Melanocyte of skin (primary cell): Measurements from ENCODE around the gene OR1J2. TPM values are rescaled to one million over a fixed set of nuclear protein-coding genes. Genes with fewer than 3 reads are reported as not detected.

Source experiments
- total RNA-seq, 2 donors: library from RNA; depleted of rRNA; stranded (reverse); fragments of >200 nt; gene quantifications; 2 replicates each; pipeline ENCODE4 v1.2.3, GENCODE V29; 2012

Gene OR1J2, protein sequence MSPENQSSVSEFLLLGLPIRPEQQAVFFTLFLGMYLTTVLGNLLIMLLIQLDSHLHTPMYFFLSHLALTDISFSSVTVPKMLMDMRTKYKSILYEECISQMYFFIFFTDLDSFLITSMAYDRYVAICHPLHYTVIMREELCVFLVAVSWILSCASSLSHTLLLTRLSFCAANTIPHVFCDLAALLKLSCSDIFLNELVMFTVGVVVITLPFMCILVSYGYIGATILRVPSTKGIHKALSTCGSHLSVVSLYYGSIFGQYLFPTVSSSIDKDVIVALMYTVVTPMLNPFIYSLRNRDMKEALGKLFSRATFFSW
- total RNA-seq: not detected

GRCh38 chr9:122510502-122510901 is at the start of gene OR1J2:
OR1J2 (plus strand) TSS chr9:122510802; CDS start chr9:122510802, 0 bp downstream.

DNA sequence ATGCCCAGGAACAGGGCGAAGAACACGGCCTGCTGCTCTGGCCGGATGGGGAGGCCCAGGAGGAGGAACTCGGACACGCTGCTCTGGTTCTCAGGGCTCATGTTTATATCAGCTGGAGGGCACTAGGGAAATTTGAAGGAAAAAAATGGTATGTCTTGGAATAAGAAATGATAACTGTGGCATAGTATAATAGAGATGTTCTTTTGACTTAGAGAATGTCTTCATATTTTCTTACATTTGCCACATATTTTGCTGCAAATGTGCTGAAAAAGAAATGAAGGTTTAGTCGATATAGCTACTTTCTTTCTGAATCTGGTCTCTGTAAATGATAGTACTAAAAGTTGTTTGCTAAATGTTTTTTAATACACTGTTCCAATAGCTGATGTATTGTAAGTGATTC is 32.8 kb upstream of the OR1J2 start, which contains the start of gene OR1J1:
Gene OR1J1, minus strand, starts transcription at position 101 of the 400 bp plus-strand sequence. Its CDS starts 0 bp downstream, at position 101.

DNA sequence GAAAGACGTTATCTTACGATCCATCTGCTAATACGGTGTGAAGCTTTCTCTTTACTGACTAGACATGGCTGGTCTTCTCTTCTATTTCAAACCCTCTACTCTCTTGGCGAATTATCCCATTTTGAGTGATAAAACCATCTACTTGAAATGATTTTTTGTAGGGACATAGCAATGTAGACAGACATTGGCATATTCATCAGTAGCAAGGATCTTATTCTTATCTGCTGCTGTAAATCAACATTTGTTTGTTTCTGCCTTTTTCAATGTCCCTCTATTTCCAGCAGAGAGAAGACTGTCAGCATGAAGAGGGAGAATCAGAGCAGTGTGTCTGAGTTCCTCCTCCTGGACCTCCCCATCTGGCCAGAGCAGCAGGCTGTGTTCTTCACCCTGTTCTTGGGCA is 8.2 kb downstream of the OR1J2 start, which contains the start of gene OR1J4:
Gene OR1J4, plus strand, starts transcription at position 301 of the 400 bp plus-strand sequence. Its CDS starts 0 bp downstream, at position 301.

GRCh38 chr9:122527193-122527592 is 16.6 kb downstream of the OR1J2 start, which contains the start of gene OR1N1:
OR1N1 (minus strand) TSS chr9:122527293; CDS start chr9:122527293, 0 bp downstream.

DNA sequence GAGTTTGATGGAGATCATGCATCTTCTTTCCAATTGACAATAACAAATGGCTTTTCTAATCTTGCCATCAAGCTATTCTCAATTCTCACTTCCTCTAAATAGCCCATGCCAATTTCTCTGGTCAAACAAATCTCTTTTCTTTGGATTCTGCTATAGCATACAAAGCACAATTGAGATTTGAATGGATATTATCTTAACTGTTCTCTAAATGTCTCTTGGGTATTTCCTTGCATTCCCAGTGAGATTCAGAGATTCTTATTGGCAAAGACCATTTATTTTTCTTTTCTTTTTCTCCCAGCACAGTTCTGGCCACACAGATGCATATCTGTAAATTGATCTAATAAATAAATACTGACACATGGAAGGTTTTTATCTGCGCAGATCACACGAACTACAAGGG is 42.2 kb downstream of the OR1J2 start, which contains the start of gene OR1N2:
Gene OR1N2, plus strand, starts transcription at position 301 of the 400 bp plus-strand sequence. CDS start 100 bp downstream, outside the sequence.

Other genes starting within 250 kb of the OR1J2 start
- 10 to 100 TPM in 1 of 2 donors, 1 to 10 TPM in 1; 7.9 to 16.0 TPM for gene RBM18, start 246.0 kb upstream of the OR1J2 start, total RNA-seq
- gene MRRF, start 245.9 kb upstream of the OR1J2 start, total RNA-seq: 10 to 100 TPM; 33.7 to 42.6 TPM
- under 1 TPM; under 0.01 TPM for gene PTGS1, start 139.8 kb upstream of the OR1J2 start, total RNA-seq
- not detected for gene OR1J1, start 32.9 kb upstream of the OR1J2 start, total RNA-seq
- gene OR1J4, start 8.3 kb downstream of the OR1J2 start, total RNA-seq: not detected
- gene OR1N1, start 16.5 kb downstream of the OR1J2 start, total RNA-seq: not detected
- not detected for gene OR1N2, start 42.3 kb downstream of the OR1J2 start, total RNA-seq
- gene OR1L8, start 72.6 kb downstream of the OR1J2 start, total RNA-seq: not detected
- gene OR1Q1, start 103.9 kb downstream of the OR1J2 start, total RNA-seq: not detected
- gene OR1B1, start 146.8 kb downstream of the OR1J2 start, total RNA-seq: not detected
- not detected for gene OR1L1, start 150.9 kb downstream of the OR1J2 start, total RNA-seq
- not detected for gene OR1L3, start 164.3 kb downstream of the OR1J2 start, total RNA-seq
- gene OR1L4, start 213.2 kb downstream of the OR1J2 start, total RNA-seq: not detected
- not detected for gene OR1L6, start 231.5 kb downstream of the OR1J2 start, total RNA-seq